AG09319 (cell line): Measurements from ENCODE around the gene SPX.

Experiments
- DNase-seq: peaks from one replicate; pipeline ENCODE4 v3.0.0-alpha.2; 2010; ENCODE audit warnings: low read depth; ENCODE audit errors: extremely low read depth
- TF ChIP-seq, protein P1 (sequence below): IDR thresholded peaks from 2 replicates; pipeline ENCODE4 v1.5.1; 2011; ENCODE audit warnings: low read depth, mild to moderate bottlenecking, inconsistent platforms, low read length, moderate library complexity

The SPX gene, protein sequence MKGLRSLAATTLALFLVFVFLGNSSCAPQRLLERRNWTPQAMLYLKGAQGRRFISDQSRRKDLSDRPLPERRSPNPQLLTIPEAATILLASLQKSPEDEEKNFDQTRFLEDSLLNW

DNA sequence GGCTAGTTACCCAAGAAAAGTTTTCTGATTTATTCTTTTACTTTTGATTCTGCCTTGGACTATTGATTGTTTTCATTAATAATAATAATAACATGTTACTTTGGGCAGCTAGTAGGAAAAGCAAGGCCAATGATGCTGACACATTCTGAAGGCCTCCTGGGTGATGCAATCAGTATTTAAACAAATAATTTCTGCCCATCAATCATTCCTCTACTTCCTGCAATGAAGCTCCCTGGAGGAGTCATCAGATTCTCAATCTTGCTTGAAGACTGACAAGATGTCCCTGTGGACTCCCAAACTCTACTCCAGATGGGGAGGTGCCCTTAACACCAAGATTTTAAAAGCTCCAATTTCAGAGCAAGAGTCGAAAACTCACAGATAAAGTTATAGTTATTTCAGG lies at the start of gene SPX:
Gene SPX (plus strand): TSS at position 244 of the 400 bp plus-strand sequence. CDS start 177 bp downstream, outside the sequence.
- DNase-seq: no peak
- TF ChIP-seq, protein P1, sequence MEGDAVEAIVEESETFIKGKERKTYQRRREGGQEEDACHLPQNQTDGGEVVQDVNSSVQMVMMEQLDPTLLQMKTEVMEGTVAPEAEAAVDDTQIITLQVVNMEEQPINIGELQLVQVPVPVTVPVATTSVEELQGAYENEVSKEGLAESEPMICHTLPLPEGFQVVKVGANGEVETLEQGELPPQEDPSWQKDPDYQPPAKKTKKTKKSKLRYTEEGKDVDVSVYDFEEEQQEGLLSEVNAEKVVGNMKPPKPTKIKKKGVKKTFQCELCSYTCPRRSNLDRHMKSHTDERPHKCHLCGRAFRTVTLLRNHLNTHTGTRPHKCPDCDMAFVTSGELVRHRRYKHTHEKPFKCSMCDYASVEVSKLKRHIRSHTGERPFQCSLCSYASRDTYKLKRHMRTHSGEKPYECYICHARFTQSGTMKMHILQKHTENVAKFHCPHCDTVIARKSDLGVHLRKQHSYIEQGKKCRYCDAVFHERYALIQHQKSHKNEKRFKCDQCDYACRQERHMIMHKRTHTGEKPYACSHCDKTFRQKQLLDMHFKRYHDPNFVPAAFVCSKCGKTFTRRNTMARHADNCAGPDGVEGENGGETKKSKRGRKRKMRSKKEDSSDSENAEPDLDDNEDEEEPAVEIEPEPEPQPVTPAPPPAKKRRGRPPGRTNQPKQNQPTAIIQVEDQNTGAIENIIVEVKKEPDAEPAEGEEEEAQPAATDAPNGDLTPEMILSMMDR: no peak

- TF ChIP-seq, protein P1: no peak
- DNase-seq: no peak
Observed at GRCh38 chr12:21476949-21477348, 49.1 kb upstream of the SPX start.

DNA sequence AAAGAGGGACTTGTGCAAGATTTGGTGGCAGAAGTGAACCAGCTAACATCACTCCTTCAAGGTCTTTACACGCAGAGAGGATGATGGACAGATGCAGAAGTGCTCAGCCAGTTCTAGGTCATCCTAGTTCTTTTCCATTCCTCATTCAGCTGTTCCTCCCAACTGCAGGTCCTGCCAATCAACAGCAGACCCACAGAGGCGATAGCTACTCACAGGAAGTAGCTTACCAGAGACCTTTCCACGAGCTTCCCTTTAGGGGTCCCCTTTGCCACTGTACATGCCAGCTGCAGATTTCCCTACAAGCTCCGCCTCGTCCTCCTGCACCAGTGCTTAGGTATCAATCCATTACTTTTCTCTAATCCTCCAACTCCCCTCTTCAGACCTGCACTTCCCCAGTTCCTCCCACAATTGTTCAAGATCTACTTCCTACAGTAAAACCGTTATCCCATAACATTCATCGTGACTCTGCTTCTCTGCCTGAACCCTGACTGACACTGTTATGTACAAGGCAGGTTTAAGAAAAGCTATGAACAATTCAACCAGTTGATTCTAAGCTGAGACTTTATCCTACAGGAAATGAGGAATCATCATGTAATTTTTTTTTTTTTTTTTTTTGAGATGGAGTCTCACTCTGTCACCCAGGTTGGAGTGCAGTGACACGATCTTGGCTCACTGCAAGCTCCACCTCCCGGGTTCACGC lies 47.2 kb upstream of the SPX start:
- DNase-seq: no peak
- TF ChIP-seq, protein P1: no peak

GRCh38 chr12:21483531-21483930 lies 42.6 kb upstream of the SPX start:
- DNase-seq: no peak

DNA sequence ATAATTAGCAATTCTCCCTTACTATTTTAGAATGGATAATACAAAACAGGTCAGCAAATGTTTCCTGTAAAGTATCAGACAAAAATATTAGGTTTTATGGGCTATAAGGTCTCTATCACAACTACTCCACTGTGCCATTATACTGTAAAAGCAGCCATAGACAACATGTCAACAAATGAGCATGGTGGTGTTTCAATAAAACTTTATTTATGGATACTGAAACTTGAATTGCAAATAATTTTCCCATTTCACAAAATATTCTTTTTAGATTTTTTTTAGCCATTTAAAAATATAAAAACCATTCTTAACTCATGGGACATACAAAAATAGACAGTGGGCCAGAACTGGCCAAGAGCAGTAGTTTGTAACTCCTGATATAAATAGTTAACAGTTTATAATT lies 40.1 kb upstream of the SPX start:
- TF ChIP-seq, protein P1: no peak

More at GRCh38 chr12:21483531-21483930, 42.6 kb upstream of the SPX start:
- TF ChIP-seq, protein P1: no peak

GRCh38 chr12:21499765-21500164 lies 26.3 kb upstream of the SPX start:
- TF ChIP-seq, protein P1: no peak
- no peak for DNase-seq

More for the DNA sequence above, 40.1 kb upstream of the SPX start:
- no peak for DNase-seq

GRCh38 chr12:21500786-21501257 lies 25.3 kb upstream of the SPX start:
- no peak for DNase-seq
- TF ChIP-seq, protein P1: no peak
